H1 (cell line): ENCODE data around the gene ASCL2. TPM values are rescaled to one million over a fixed set of nuclear protein-coding genes. Genes with fewer than 3 reads are reported as not detected.

Source experiments
- CTCF ChIA-PET: fragments of 300-600 bp; sonication (Branson Sonifier 250); formaldehyde crosslinking; loops from one replicate; lab custom pipeline; 2021; ENCODE audit not compliant: partially characterized antibody; lab: Charles Lee
- POLR2A ChIA-PET: fragments of 300-600 bp; sonication (Branson Sonifier 250); formaldehyde crosslinking; loops from one replicate; lab custom pipeline; 2021; ENCODE audit warnings: inconsistent platforms; ENCODE audit not compliant: partially characterized antibody; lab: Charles Lee
- DNase-seq, 2 experiments: peaks; one replicate each; pipeline versions ENCODE4 v3.0.0 to v3.0.0-alpha.2; 2010 to 2022; ENCODE audit warnings: low spot score in 2 of 2, low read depth in 1 of 2, mixed read lengths in 1 of 2
- FAIRE-seq: peaks from 2 replicates; lab custom pipeline; 2011; peaks lifted over from hg19 to GRCh38; lab: Jason Lieb, UNC
- H2AFZ ChIP-seq: 2 replicates; pipeline ENCODE4 v1.8.1; 2012; ENCODE audit warnings: low read length, inconsistent platforms
- H2AK5ac ChIP-seq: 2 replicates; pipeline ENCODE4 v1.6.1; 2013; ENCODE audit warnings: low read depth, low read length
- H2BK120ac ChIP-seq: replicated peaks from 2 replicates; pipeline ENCODE3; 2013; ENCODE audit warnings: low read depth, low read length, inconsistent platforms
- H2BK12ac ChIP-seq: 2 replicates; pipeline ENCODE4 v1.6.1; 2013; ENCODE audit warnings: low read depth, low read length
- H2BK15ac ChIP-seq: 2 replicates; pipeline ENCODE4 v1.6.1; 2013; ENCODE audit warnings: low read length
- H2BK20ac ChIP-seq: 2 replicates; pipeline ENCODE4 v1.6.1; 2013; ENCODE audit warnings: low read length
- H2BK5ac ChIP-seq: 2 replicates; pipeline ENCODE4 v1.6.1; 2013; ENCODE audit warnings: low read depth, low read length
- H3K14ac ChIP-seq: 2 replicates; pipeline ENCODE4 v1.6.1; 2013; ENCODE audit warnings: inconsistent platforms; ENCODE audit not compliant: insufficient read length
- H3K18ac ChIP-seq: 2 replicates; pipeline ENCODE4 v1.6.1; 2013; ENCODE audit warnings: low read length; ENCODE audit errors: extremely low read depth
- H3K23ac ChIP-seq: 2 replicates; pipeline ENCODE4 v1.6.1; 2013; ENCODE audit warnings: inconsistent platforms; ENCODE audit not compliant: insufficient read length
- H3K23me2 ChIP-seq: 2 replicates; pipeline ENCODE4 v1.6.1; 2013; ENCODE audit warnings: low read depth, low read length
- H3K27ac ChIP-seq: 2 replicates; pipeline ENCODE4 v1.6.1; 2011; ENCODE audit warnings: low read depth, low read length, inconsistent platforms
- H3K27me3 ChIP-seq, 4 experiments: replicated peaks in 1 of 4; 1 replicate in 1 of 4; 2 replicates in 3 of 4; pipeline versions ENCODE4 v1.6.1 to v1.8.1; 2011 to 2013; ENCODE audit warnings: low read length in 3 of 4, mild to moderate bottlenecking in 3 of 4, inconsistent platforms in 2 of 4, mixed read lengths in 2 of 4, moderate library complexity in 1 of 4; ENCODE audit not compliant: control insufficient read depth in 3 of 4, insufficient read depth in 3 of 4; ENCODE audit errors: extremely low read depth in 1 of 4
- H3K36me3 ChIP-seq, 4 experiments: 2 replicates each; pipeline versions ENCODE4 v1.6.1 to v1.8.1; 2011 to 2013; ENCODE audit warnings: mild to moderate bottlenecking in 4 of 4, low read length in 3 of 4, moderate library complexity in 2 of 4, control low read depth in 1 of 4, inconsistent platforms in 1 of 4; ENCODE audit not compliant: insufficient read depth in 4 of 4, control insufficient read depth in 2 of 4
- H3K4ac ChIP-seq: replicated peaks from 2 replicates; pipeline ENCODE3; 2013; ENCODE audit warnings: low read length, low read depth, mixed read lengths, inconsistent platforms; ENCODE audit not compliant: insufficient read length
- H3K4me1 ChIP-seq, 4 experiments: replicated peaks in 1 of 4; 1 replicate in 1 of 4; 2 replicates in 3 of 4; pipeline versions ENCODE4 v1.6.1 to v1.8.1; 2011 to 2013; ENCODE audit warnings: low read length in 3 of 4, inconsistent platforms in 2 of 4, mixed read lengths in 1 of 4; ENCODE audit not compliant: insufficient read depth in 4 of 4, control insufficient read depth in 3 of 4
- H3K4me2 ChIP-seq, 2 experiments: 2 replicates each; pipeline versions ENCODE4 v1.6.1 to v1.8.1; 2011 to 2013; ENCODE audit warnings: low read depth in 2 of 2, low read length in 2 of 2, control low read depth in 1 of 2, inconsistent platforms in 1 of 2, mild to moderate bottlenecking in 1 of 2; ENCODE audit not compliant: insufficient read depth in 1 of 2
- H3K4me3 ChIP-seq, 4 experiments: fragments of 200-600, 300-600 bp in 1 of 4; sonication (generic), shearing (Covaris generic), sonication (Bioruptor Twin) in 1 of 4; 2 replicates each; pipeline versions ENCODE4 v1.5.1 to v1.8.1; 2011 to 2016; ENCODE audit warnings: low read length in 4 of 4, low read depth in 3 of 4, control low read depth in 2 of 4, inconsistent platforms in 2 of 4, mild to moderate bottlenecking in 2 of 4, mixed read lengths in 1 of 4, moderate library complexity in 1 of 4; ENCODE audit not compliant: insufficient read depth in 2 of 4; ENCODE audit errors: extremely low read depth in 1 of 4
- H3K56ac ChIP-seq: replicated peaks from 2 replicates; pipeline ENCODE3; 2013; ENCODE audit warnings: low read depth, mild to moderate bottlenecking, mixed read lengths, low read length, inconsistent platforms; ENCODE audit not compliant: insufficient read length
- H3K79me1 ChIP-seq: 2 replicates; pipeline ENCODE4 v1.6.1; 2013; ENCODE audit warnings: low read depth, low read length, control low read depth
- H3K79me2 ChIP-seq, 2 experiments: 2 replicates each; pipeline versions ENCODE4 v1.6.1 to v1.8.1; 2012 to 2013; ENCODE audit warnings: low read length in 2 of 2, mild to moderate bottlenecking in 2 of 2, inconsistent platforms in 1 of 2; ENCODE audit not compliant: insufficient read depth in 2 of 2, control insufficient read depth in 1 of 2
- H3K9ac ChIP-seq, 4 experiments: replicated peaks in 1 of 4; 1 replicate in 1 of 4; 2 replicates in 3 of 4; pipeline versions ENCODE4 v1.6.1 to v1.8.1; 2011 to 2013; ENCODE audit warnings: low read depth in 3 of 4, low read length in 3 of 4, control low read depth in 2 of 4, mild to moderate bottlenecking in 2 of 4, moderate library complexity in 2 of 4, inconsistent platforms in 1 of 4; ENCODE audit errors: extremely low read depth in 1 of 4
- H3K9me3 ChIP-seq, 2 experiments: 2 replicates each; pipeline versions ENCODE4 v1.6.1 to v1.8.1; 2012 to 2013; ENCODE audit warnings: mild to moderate bottlenecking in 2 of 2, moderate library complexity in 2 of 2, control low read depth in 1 of 2, inconsistent platforms in 1 of 2, low read depth in 1 of 2, low read length in 1 of 2, mixed read lengths in 1 of 2; ENCODE audit not compliant: insufficient read depth in 2 of 2
- H4K20me1 ChIP-seq, 2 experiments: replicated peaks in 1 of 2; 2 replicates each; pipeline versions ENCODE3 to v1.8.1; 2011 to 2013; ENCODE audit warnings: inconsistent platforms in 2 of 2, low read length in 2 of 2, mild to moderate bottlenecking in 1 of 2; ENCODE audit not compliant: insufficient read depth in 2 of 2, control insufficient read depth in 1 of 2
- H4K5ac ChIP-seq: 2 replicates; pipeline ENCODE4 v1.6.1; 2013; ENCODE audit warnings: low read length, low read depth, mixed read lengths, inconsistent platforms; ENCODE audit not compliant: insufficient read length
- H4K8ac ChIP-seq: 2 replicates; pipeline ENCODE4 v1.8.0; 2013; ENCODE audit warnings: mild to moderate bottlenecking, moderate library complexity, low read length, inconsistent platforms; ENCODE audit not compliant: insufficient read depth; ENCODE audit errors: extremely low read depth
- H4K91ac ChIP-seq: replicated peaks from 2 replicates; pipeline ENCODE3; 2013; ENCODE audit warnings: low read length, mixed read lengths, inconsistent platforms; ENCODE audit not compliant: insufficient read length
- BCL11A ChIP-seq, 2 experiments: IDR thresholded peaks; one replicate each; pipeline ENCODE4 v1.6.1; 2011; ENCODE audit warnings: low read depth in 2 of 2, low read length in 2 of 2, mild to moderate bottlenecking in 2 of 2
- BRCA1 ChIP-seq: IDR thresholded peaks from 2 replicates; pipeline ENCODE4 v1.6.1; 2012; ENCODE audit warnings: low read depth, low read length, improper control_type of control experiment
- CBX5 ChIP-seq: fragments of 300-800, 300-1000 bp; sonication (generic); IDR thresholded peaks from 2 replicates; pipeline ENCODE4 v1.7.1; 2016; ENCODE audit warnings: antibody characterized with exemption, low read length, low read depth
- CBX8 ChIP-seq: fragments of 300-800, 300-1000 bp; sonication (generic); IDR thresholded peaks from 2 replicates; pipeline ENCODE4 v1.7.1; 2016; ENCODE audit warnings: low read depth, low read length, borderline replicate concordance
- EGR1 ChIP-seq: IDR thresholded peaks from 2 replicates; pipeline ENCODE4 v1.6.1; 2011; ENCODE audit warnings: low read depth, low read length, borderline replicate concordance
- JUND ChIP-seq: IDR thresholded peaks from 2 replicates; pipeline ENCODE4 v1.6.1; 2011; ENCODE audit warnings: mild to moderate bottlenecking, improper control_type of control experiment, low read length
- KDM4A ChIP-seq: IDR thresholded peaks from one replicate; pipeline ENCODE4 v1.7.1; 2012; ENCODE audit warnings: low read depth, mild to moderate bottlenecking, moderate library complexity, low read length, inconsistent platforms; ENCODE audit not compliant: severe bottlenecking
- NANOG ChIP-seq: IDR thresholded peaks from 2 replicates; pipeline ENCODE4 v1.6.1; 2011; ENCODE audit warnings: low read length, low read depth, mild to moderate bottlenecking, inconsistent platforms; ENCODE audit not compliant: insufficient read depth, poor library complexity, severe bottlenecking
- POLR2A ChIP-seq, 2 experiments: IDR thresholded peaks; 1 replicate in 1 of 2; 2 replicates in 1 of 2; pipeline ENCODE4 v1.6.1; 2011; ENCODE audit warnings: low read depth in 2 of 2, low read length in 2 of 2, mild to moderate bottlenecking in 2 of 2; ENCODE audit errors: control extremely low read depth in 1 of 2
- RFX5 ChIP-seq: IDR thresholded peaks from 2 replicates; pipeline ENCODE4 v1.6.1; 2011; ENCODE audit warnings: low read depth, low read length, improper control_type of control experiment, borderline replicate concordance
- SIRT6 ChIP-seq: IDR thresholded peaks from one replicate; pipeline ENCODE4 v1.7.1; 2012; ENCODE audit warnings: low read length, inconsistent platforms
- SP4 ChIP-seq: IDR thresholded peaks from 2 replicates; pipeline ENCODE4 v1.6.1; 2012; ENCODE audit warnings: low read length, inconsistent platforms
- TCF12 ChIP-seq: IDR thresholded peaks from 2 replicates; pipeline ENCODE4 v1.6.1; 2011; ENCODE audit warnings: low read depth, mild to moderate bottlenecking, low read length
- WGBS, 2 experiments: shearing (Covaris generic) in 1 of 2; methylation state at CpG; one replicate each; pipeline versions ENCODE4 v1.1.6 to v1.1.7; 2013 to 2015; ENCODE audit warnings: low lambda C conversion rate in 2 of 2, mixed read lengths in 2 of 2, inconsistent platforms in 1 of 2, low coverage in 1 of 2, missing lambda C conversion rate in 1 of 2; ENCODE audit not compliant: insufficient replicate concordance in 2 of 2, insufficient coverage in 1 of 2, insufficient read length in 1 of 2; ENCODE audit errors: extremely low coverage in 1 of 2, missing lambda C conversion rate in 1 of 2; 5-methylcytosine and 5-hydroxymethylcytosine counted together
- polyA plus RNA-seq, 7 experiments: library from polyadenylated mRNA; depleted of rRNA in 3 of 7; stranded (reverse) in 5 of 7; unstranded in 2 of 7; fragments of >200 nt in 5 of 7; fragments of 200-250 nt in 2 of 7; gene quantifications; 1 replicate in 5 of 7; 2 replicates in 1 of 7; 4 replicates in 1 of 7; pipeline versions ENCODE4 v1.2.1 to v1.2.3, GENCODE V29; 2011 to 2013; ENCODE audit warnings: missing spikeins in 2 of 7, mixed read lengths in 2 of 7
- total RNA-seq: library from RNA; stranded (reverse); fragmentation: NEBNext Ultra II Directional; extraction: Animal tissue kit (Norgen Biotek cat#: 25700); gene quantifications from 2 replicates; pipeline ENCODE4 v1.2.1, GENCODE V29; 2021

ASCL2 gene
- total and polyA plus RNA-seq, 2 of the 8 experiments (the other 6 are each of a cell fraction or from before 2014, with no cell fraction given), result 0.51 to 0.56 TPM

GRCh38 chr11:2295971-2296912, 25.9 kb upstream of the ASCL2 start:
- Histone ChIP-seq H3K27me3 (peaks cover 0 to 4% (median 1%) of the 10 kb centered on the region in 4 experiments; a peak in 2 of 7 replicates), H2BK12ac (no peak overlapping the region), H4K91ac (no peak overlapping the region), H3K23me2 (no peaks in the 10 kb centered on the region), H2AFZ (no peak overlapping the region), H3K4me2 (no peak overlapping the region), H3K23ac (no peak overlapping the region), H2BK15ac (no peak overlapping the region), H2BK120ac (no peak overlapping the region), H3K4me1 (no peaks in the 10 kb centered on the region), H3K79me2 (no peaks in the 10 kb centered on the region), H3K79me1 (no peaks in the 10 kb centered on the region), H3K14ac (no peak overlapping the region), H3K4ac (no peak overlapping the region), H3K36me3 (no peaks in the 10 kb centered on the region), H3K27ac (no peak overlapping the region), H3K9ac (no peak overlapping the region), H3K18ac (no peak overlapping the region), H4K5ac (no peak overlapping the region), H2AK5ac (no peak overlapping the region), H4K20me1 (no peaks in the 10 kb centered on the region), H2BK5ac (no peak overlapping the region), H3K56ac (no peak overlapping the region), H3K4me3 (no peak overlapping the region), H4K8ac (no peak overlapping the region), H3K9me3 (no peaks in the 10 kb centered on the region), H2BK20ac (no peak overlapping the region)
- DNase-seq, result no peak
- FAIRE-seq, result no peak
- 87% methylated on average over 17 of the region's 17 CpGs; no CpG with 5 or more reads in 1 of the 2 experiments for WGBS, 2 experiments
- POLR2A ChIA-PET, result interaction anchor here (1.9 kb wide), 1 partner anchor 97 kb away, joined by 4 read pairs; no protein-coding TSS in a partner anchor
- CTCF ChIA-PET, result interaction anchor here (0.8 to 14.9 kb wide), 12 partner anchors 9 to 124 kb away, joined by 3 to 333 read pairs (median 6); no protein-coding TSS in a partner anchor
- TF ChIP-seq TCF12, result no peak
- no peak for TF ChIP-seq POLR2A (IDR thresholded peaks at IDR 0.05; ENCODE audit: control extremely low read depth in 1 of 2, low read depth in 2 of 2, low read length in 2 of 2)
- TF ChIP-seq NANOG, result no peak
- TF ChIP-seq RFX5, result no peak
- TF ChIP-seq KDM4A, result no peak
- TF ChIP-seq CBX8, result no peak
- TF ChIP-seq CBX5, result no peak
- TF ChIP-seq BCL11A (IDR thresholded peaks at IDR 0.05; ENCODE audit: low read depth in 2 of 2, low read length in 2 of 2), result no peak
- TF ChIP-seq EGR1, result no peak
- TF ChIP-seq SIRT6, result no peak
- no peak for TF ChIP-seq BRCA1
- no peak for TF ChIP-seq JUND
- TF ChIP-seq SP4, result no peak
